SU-DHL-6 (cell line): ENCODE results near the gene RPL18A.

Experiments
- H2AFZ ChIP-seq: fragments of 200-600 bp; sonication (generic); 2 replicates; pipeline ENCODE4 v1.6.1; 2014; ENCODE audit warnings: low read depth, mild to moderate bottlenecking, moderate library complexity, mixed read lengths, antibody characterized with exemption, low read length; ENCODE audit not compliant: severe bottlenecking
- H3F3A ChIP-seq: fragments of 200-600 bp; shearing (Covaris generic); 2 replicates; pipeline ENCODE4 v1.6.0; 2016; ENCODE audit warnings: antibody characterized with exemption, mild to moderate bottlenecking; ENCODE audit not compliant: insufficient read depth
- H3K27ac ChIP-seq: fragments of 200-600 bp; sonication (generic); 2 replicates; pipeline ENCODE4 v1.5.1; 2016; ENCODE audit warnings: low read depth, mild to moderate bottlenecking, low read length, moderate library complexity, mixed read lengths
- H3K27me3 ChIP-seq: fragments of 200-600 bp; sonication (generic), shearing (Covaris generic); 2 replicates; pipeline ENCODE4 v1.6.0; 2014; ENCODE audit warnings: mild to moderate bottlenecking, low read length
- H3K36me3 ChIP-seq: fragments of 200-600 bp; sonication (generic); 2 replicates; pipeline ENCODE4 v1.6.1; 2014; ENCODE audit warnings: mild to moderate bottlenecking, low read length, mixed read lengths
- H3K4me2 ChIP-seq: fragments of 300-600, 200-600 bp; shearing (Covaris generic), sonication (generic); 2 replicates; pipeline ENCODE4 v1.6.0; 2014; ENCODE audit warnings: low read length, low read depth, mild to moderate bottlenecking; ENCODE audit not compliant: poor library complexity, severe bottlenecking
- H3K4me3 ChIP-seq: fragments of 200-600 bp; sonication (generic); 2 replicates; pipeline ENCODE4 v1.5.1; 2014; ENCODE audit warnings: antibody characterized with exemption, low read length, mild to moderate bottlenecking, mixed read lengths; ENCODE audit not compliant: insufficient read depth, poor library complexity, severe bottlenecking
- H3K79me2 ChIP-seq: fragments of 200-600 bp; sonication (generic); 2 replicates; pipeline ENCODE4 v1.6.1; 2014; ENCODE audit warnings: mild to moderate bottlenecking, low read length, moderate library complexity; ENCODE audit not compliant: insufficient read depth
- H3K9ac ChIP-seq: fragments of 200-600 bp; sonication (generic); 2 replicates; pipeline ENCODE4 v1.7.0; 2014; ENCODE audit warnings: mild to moderate bottlenecking, low read length
- H3K9me2 ChIP-seq: fragments of 200-600 bp; sonication (generic); replicated peaks from 2 replicates; pipeline ENCODE4 v1.6.1; 2014; ENCODE audit warnings: low read length; ENCODE audit not compliant: insufficient read depth
- H3K9me3 ChIP-seq: fragments of 200-600 bp; sonication (generic); 2 replicates; pipeline ENCODE4 v1.6.1; 2014; ENCODE audit warnings: low read length, mixed read lengths; ENCODE audit not compliant: insufficient read depth
- H4K20me1 ChIP-seq: fragments of 200-600 bp; sonication (generic); 2 replicates; pipeline ENCODE4 v1.6.1; 2014; ENCODE audit warnings: low read depth, mild to moderate bottlenecking, antibody characterized with exemption, low read length, moderate library complexity, mixed read lengths
- CTCF ChIP-seq: fragments of 200-600 bp; sonication (generic); IDR thresholded peaks from one replicate; pipeline ENCODE4 v1.5.1; 2017; ENCODE audit warnings: antibody characterized with exemption, mild to moderate bottlenecking, low read length, moderate library complexity; ENCODE audit not compliant: insufficient read depth, poor library complexity, severe bottlenecking
- EZH2phosphoT487 ChIP-seq: fragments of 200-600 bp; sonication (generic), shearing (Covaris generic); conservative IDR thresholded peaks from 2 replicates; pipeline ENCODE4 v1.6.1; 2018; ENCODE audit warnings: mild to moderate bottlenecking, antibody characterized with exemption, low read length, moderate library complexity, mixed read lengths

RPL18A gene

GRCh38 chr19:17877696-17878095, 18.0 kb downstream of the RPL18A start:
- Histone ChIP-seq H3K4me3 (no peak overlapping the region), H3K9me3 (no peaks in the 10 kb centered on the region), H3K27me3 (no peaks in the 10 kb centered on the region), H4K20me1 (no peaks in the 10 kb centered on the region), H3K27ac (no peak overlapping the region), H3F3A (no peaks in the 10 kb centered on the region), H3K9ac (no peak overlapping the region), H3K36me3 (no peaks in the 10 kb centered on the region), H3K4me2 (no peak overlapping the region), H2AFZ (no peak overlapping the region), H3K9me2 (no peaks in the 10 kb centered on the region), H3K79me2 (no peaks in the 10 kb centered on the region)
- no peak for TF ChIP-seq EZH2phosphoT487
- no peak for TF ChIP-seq CTCF

- no peak overlapping the region for H3K27ac ChIP-seq
- no peak overlapping the region for H3K4me2 ChIP-seq
- no peaks in the 10 kb centered on the region for H4K20me1 ChIP-seq
- H3K79me2 ChIP-seq: no peaks in the 10 kb centered on the region
- H3K9ac ChIP-seq: no peak overlapping the region
- H3K9me3 ChIP-seq: no peaks in the 10 kb centered on the region
- no peaks in the 10 kb centered on the region for H3K36me3 ChIP-seq
- H3K27me3 ChIP-seq: no peaks in the 10 kb centered on the region
- TF ChIP-seq CTCF (no peak), EZH2phosphoT487 (no peak)
- no peaks in the 10 kb centered on the region for H3F3A ChIP-seq
- H3K4me3 ChIP-seq: no peak overlapping the region
- H3K9me2 ChIP-seq: no peaks in the 10 kb centered on the region
- no peak overlapping the region for H2AFZ ChIP-seq
Observed at GRCh38 chr19:17879466-17879865, 19.8 kb downstream of the RPL18A start.

- Histone ChIP-seq H3K27me3 (no peaks in the 10 kb centered on the region), H3K9me3 (no peaks in the 10 kb centered on the region), H3K4me3 (no peak overlapping the region), H4K20me1 (no peaks in the 10 kb centered on the region), H2AFZ (no peak overlapping the region), H3K36me3 (no peaks in the 10 kb centered on the region), H3K9ac (no peak overlapping the region), H3K27ac (no peak overlapping the region), H3K4me2 (no peak overlapping the region), H3K9me2 (no peaks in the 10 kb centered on the region), H3F3A (peaks cover 6% of the 10 kb centered on the region; the same call in 1 of the 2 replicates), H3K79me2 (no peaks in the 10 kb centered on the region)
- TF ChIP-seq CTCF (no peak), EZH2phosphoT487 (no peak)
Observed at GRCh38 chr19:17881701-17882100, 22.0 kb downstream of the RPL18A start.
